ENCODE data around the gene TPSG1. TPM values are rescaled to one million over a fixed set of nuclear protein-coding genes. Genes with fewer than 3 reads are reported as not detected.
A peak's percentile ranks its signal among the peaks of the same experiment; 100 is the strongest.
"Not testable (repeated sequence)": the region's sequence is repeated elsewhere in the genome, so short reads cannot be mapped to it uniquely, and the experiment has no call there.

The TPSG1 gene
- total RNA-seq, 1 donor from 2014 or later, result not detected

GRCh38 chr16:1271380-1271723 lies 46.3 kb upstream of the TPSG1 start:
- DNase-seq, result no peak
- Mint-ChIP-seq H3K4me3 (ENCODE audit: unreplicated experiment) (no peak overlapping the region), H3K36me3 (ENCODE audit: unreplicated experiment) (no peaks in the 10 kb centered on the region), H3K27me3 (ENCODE audit: unreplicated experiment) (peaks cover 7% of the 10 kb centered on the region), H3K4me1 (ENCODE audit: low read depth, unreplicated experiment) (peaks cover 2% of the 10 kb centered on the region), H3K27ac (ENCODE audit: unreplicated experiment) (no peak overlapping the region), H3K9me3 (ENCODE audit: unreplicated experiment) (peaks cover 12% of the 10 kb centered on the region)
- TF ChIP-seq CTCF (IDR thresholded peaks at IDR 0.05; ENCODE audit: partially characterized antibody, unreplicated experiment), result no peak

DNA sequence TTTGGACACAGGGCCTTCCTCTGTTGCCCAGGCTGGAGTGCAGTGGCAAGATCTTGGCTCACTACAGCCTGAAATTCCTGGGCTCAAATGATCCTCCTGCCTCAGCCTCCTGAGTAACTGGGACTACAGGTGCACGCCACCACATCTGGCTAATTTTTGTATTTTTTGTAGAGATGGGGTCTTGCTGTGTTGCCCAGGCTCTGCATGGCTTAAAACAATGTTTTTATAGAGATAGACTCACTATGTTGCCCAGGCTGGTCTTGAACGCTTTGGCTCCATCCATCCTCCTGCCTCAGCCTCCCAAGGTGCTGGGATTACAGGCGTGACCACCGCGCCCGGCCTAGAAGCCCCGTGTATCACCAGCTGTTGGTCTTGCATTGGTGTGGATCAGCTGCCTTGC lies 44.4 kb upstream of the TPSG1 start:
- not testable (repeated sequence) for H3K4me1 Mint-ChIP-seq (ENCODE audit: low read depth, unreplicated experiment); H3K36me3 Mint-ChIP-seq (ENCODE audit: unreplicated experiment); H3K9me3 Mint-ChIP-seq (ENCODE audit: unreplicated experiment); H3K27ac Mint-ChIP-seq (ENCODE audit: unreplicated experiment); H3K27me3 Mint-ChIP-seq (ENCODE audit: unreplicated experiment); DNase-seq; H3K4me3 Mint-ChIP-seq (ENCODE audit: unreplicated experiment)

DNA sequence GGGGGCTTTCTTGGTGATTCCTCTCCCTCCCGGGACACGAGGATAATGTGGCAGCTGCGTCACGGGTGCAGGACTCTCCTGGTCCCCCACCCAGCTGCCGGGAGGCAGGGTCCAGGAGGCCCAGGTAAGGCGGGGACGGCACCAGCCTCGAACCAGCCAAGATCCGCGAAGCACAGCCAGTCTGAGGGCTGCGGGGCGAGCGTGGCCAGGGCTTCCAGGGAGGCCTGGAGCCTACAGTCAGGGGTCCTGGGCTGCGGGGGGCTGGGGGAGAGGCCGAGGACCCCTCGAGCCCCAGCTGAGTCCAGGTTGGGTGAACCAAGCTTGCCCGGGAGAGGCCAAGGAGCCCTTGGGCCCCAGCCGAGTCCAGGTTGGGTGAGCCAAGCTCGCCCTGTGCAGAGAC lies 40.8 kb upstream of the TPSG1 start:
- Mint-ChIP-seq H3K4me1 (ENCODE audit: low read depth, unreplicated experiment) (peaks cover 4% of the 10 kb centered on the region), H3K27ac (ENCODE audit: unreplicated experiment) (no peak overlapping the region), H3K9me3 (ENCODE audit: unreplicated experiment) (peaks cover 5% of the 10 kb centered on the region), H3K4me3 (ENCODE audit: unreplicated experiment) (no peak overlapping the region), H3K36me3 (ENCODE audit: unreplicated experiment) (no peaks in the 10 kb centered on the region), H3K27me3 (ENCODE audit: unreplicated experiment) (peaks cover 11% of the 10 kb centered on the region)
- TF ChIP-seq CTCF (IDR thresholded peaks at IDR 0.05; ENCODE audit: partially characterized antibody, unreplicated experiment), result no peak
- no peak for DNase-seq

DNA sequence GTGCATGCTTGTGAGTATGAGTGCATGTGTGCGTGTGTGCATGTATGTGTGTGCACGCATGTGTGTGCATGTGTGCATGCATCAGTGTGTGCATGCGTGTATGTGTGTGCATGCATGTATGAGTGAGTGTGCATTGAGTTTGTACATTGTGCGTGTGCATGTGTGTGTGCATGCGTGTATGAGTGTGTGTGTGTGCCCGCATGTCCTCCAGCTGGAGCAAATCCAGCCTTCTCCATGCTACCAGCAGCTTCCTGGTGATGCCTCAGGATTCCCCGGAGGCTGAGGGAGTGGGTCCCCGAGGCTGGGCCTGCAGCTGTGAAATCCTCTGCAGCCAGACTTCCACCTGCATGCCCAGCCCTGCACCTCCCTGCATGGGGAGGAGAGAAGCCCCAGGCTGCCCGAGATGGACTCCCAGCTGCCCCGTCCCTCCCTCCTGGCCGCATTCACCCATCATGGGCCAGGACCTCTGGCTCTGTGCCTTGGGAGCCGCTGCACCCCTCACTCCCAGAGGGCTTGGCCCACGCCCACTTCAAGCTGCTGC lies 40.1 kb upstream of the TPSG1 start:
- no peak for DNase-seq
- TF ChIP-seq CTCF (IDR thresholded peaks at IDR 0.05; ENCODE audit: partially characterized antibody, unreplicated experiment), result no peak
- Mint-ChIP-seq H3K36me3 (ENCODE audit: unreplicated experiment) (no peaks in the 10 kb centered on the region), H3K27me3 (ENCODE audit: unreplicated experiment) (peaks cover 14% of the 10 kb centered on the region), H3K4me3 (ENCODE audit: unreplicated experiment) (no peak overlapping the region), H3K9me3 (ENCODE audit: unreplicated experiment) (peaks cover 5% of the 10 kb centered on the region), H3K4me1 (ENCODE audit: low read depth, unreplicated experiment) (peaks cover 4% of the 10 kb centered on the region), H3K27ac (ENCODE audit: unreplicated experiment) (peak overlapping the region; percentile 22)

- Mint-ChIP-seq H3K4me3 (ENCODE audit: unreplicated experiment) (no peak overlapping the region), H3K27ac (ENCODE audit: unreplicated experiment) (peak overlapping the region; percentile 52), H3K27me3 (ENCODE audit: unreplicated experiment) (peaks cover 14% of the 10 kb centered on the region), H3K4me1 (ENCODE audit: low read depth, unreplicated experiment) (peaks cover 4% of the 10 kb centered on the region), H3K36me3 (ENCODE audit: unreplicated experiment) (no peaks in the 10 kb centered on the region), H3K9me3 (ENCODE audit: unreplicated experiment) (peaks cover 5% of the 10 kb centered on the region)
- TF ChIP-seq CTCF (IDR thresholded peaks at IDR 0.05; ENCODE audit: partially characterized antibody, unreplicated experiment), result no peak
- DNase-seq, result no peak
Measured at GRCh38 chr16:1264345-1265089, 39.4 kb upstream of the TPSG1 start.
